Suprapubic skin (tissue), 4 donors: ENCODE results near the gene RASD2. TPM values are rescaled to one million over a fixed set of nuclear protein-coding genes. Genes with fewer than 3 reads are reported as not detected.

Experiments
- DNase-seq, 2 donors: peaks; one replicate each; pipeline ENCODE4 v3.0.0-alpha.2; 2019; ENCODE audit warnings: low spot score in 2 of 2
- H3K27ac ChIP-seq: fragments of 200-600 bp; sonication (generic); one replicate; pipeline ENCODE4 v1.5.1; 2019
- H3K27me3 ChIP-seq: fragments of 200-600 bp; sonication (generic); one replicate; pipeline ENCODE4 v1.5.1; 2019
- H3K36me3 ChIP-seq: fragments of 200-600 bp; sonication (generic); one replicate; pipeline ENCODE4 v1.5.1; 2019
- H3K4me1 ChIP-seq: fragments of 200-600 bp; sonication (generic); one replicate; pipeline ENCODE4 v1.5.1; 2019
- H3K4me3 ChIP-seq: fragments of 200-600 bp; sonication (generic); one replicate; pipeline ENCODE4 v1.5.1; 2019; ENCODE audit warnings: mild to moderate bottlenecking
- H3K9me3 ChIP-seq: fragments of 200-600 bp; sonication (generic); one replicate; pipeline ENCODE4 v1.5.1; 2019
- CTCF ChIP-seq, 2 donors: fragments of 200-600 bp in 1 of 2; fragments of 450-650 bp in 1 of 2; sonication (generic) in 1 of 2; IDR thresholded peaks; one replicate each; pipeline ENCODE4 v1.5.1; 2016 to 2019; ENCODE audit warnings: antibody characterized with exemption in 2 of 2, mild to moderate bottlenecking in 1 of 2, moderate library complexity in 1 of 2
- EP300 ChIP-seq: sonication (generic); formaldehyde crosslinking; IDR thresholded peaks from one replicate; pipeline ENCODE4 v1.6.1; 2017; ENCODE audit warnings: antibody characterized with exemption
- POLR2A ChIP-seq, 2 donors: fragments of 450-650 bp; IDR thresholded peaks; one replicate each; pipeline ENCODE4 v1.6.1; 2017; ENCODE audit warnings: antibody characterized with exemption in 2 of 2, mild to moderate bottlenecking in 2 of 2, moderate library complexity in 2 of 2
- POLR2AphosphoS5 ChIP-seq, 3 donors: sonication (generic); formaldehyde crosslinking; IDR thresholded peaks; one replicate each; pipeline ENCODE4 v1.6.1; 2017; ENCODE audit warnings: antibody characterized with exemption in 3 of 3
- WGBS: methylation state at CpG from one replicate; pipeline ENCODE4 v1.1.5; 2018; 5-methylcytosine and 5-hydroxymethylcytosine counted together
- total RNA-seq, 4 donors: library from RNA; depleted of rRNA; stranded (reverse); fragments of >200 nt; gene quantifications; one replicate each; pipeline ENCODE4 v1.1.0, GENCODE V29; 2016

RASD2 gene
- total RNA-seq, 4 donors from 2014 or later: 0.89 to 1.7 (median 1.2) TPM

DNA sequence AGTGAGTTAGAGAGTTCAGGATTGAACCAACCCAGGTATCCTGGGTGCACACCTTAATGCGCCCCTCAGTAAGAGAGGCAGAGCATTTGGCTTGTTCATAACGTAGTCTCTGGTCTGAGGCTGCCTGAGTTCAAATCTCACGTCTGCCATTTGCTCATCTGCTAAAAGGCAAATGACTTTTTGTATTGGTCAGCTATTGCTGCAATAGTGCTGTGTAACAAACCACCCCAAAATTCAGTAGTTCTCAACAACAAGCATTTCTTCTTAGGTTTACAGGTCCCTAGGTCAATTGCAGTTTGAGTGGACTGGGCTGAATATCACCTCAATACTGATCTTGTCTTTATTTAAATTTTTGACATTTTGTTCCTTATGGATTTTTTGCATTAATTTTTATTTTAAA is 18.1 kb downstream of the RASD2 start:
- no peaks in the 10 kb centered on the region for H3K4me1 ChIP-seq
- WGBS: 78% methylated on average over 3 of the region's 3 CpGs
- H3K27me3 ChIP-seq: peaks cover 8% of the 10 kb centered on the region
- no peak overlapping the region for H3K27ac ChIP-seq
- no peak overlapping the region for H3K4me3 ChIP-seq
- no peaks in the 10 kb centered on the region for H3K9me3 ChIP-seq
- no peaks in the 10 kb centered on the region for H3K36me3 ChIP-seq
- no peak for DNase-seq
- TF ChIP-seq POLR2A (IDR thresholded peaks at IDR 0.05) (no peak), POLR2AphosphoS5 (IDR thresholded peaks at IDR 0.05) (no peak), CTCF (IDR thresholded peaks at IDR 0.05) (no peak), EP300 (no peak)

GRCh38 chr22:35559354-35560005 is 18.8 kb downstream of the RASD2 start:
- Histone ChIP-seq H3K36me3 (no peaks in the 10 kb centered on the region), H3K4me1 (peaks cover 1% of the 10 kb centered on the region), H3K4me3 (no peak overlapping the region), H3K27ac (no peak overlapping the region), H3K9me3 (no peaks in the 10 kb centered on the region), H3K27me3 (peaks cover 5% of the 10 kb centered on the region)
- TF ChIP-seq POLR2A (IDR thresholded peaks at IDR 0.05) (no peak), POLR2AphosphoS5 (IDR thresholded peaks at IDR 0.05) (no peak)
- no peak for DNase-seq
- WGBS: 67% methylated on average over 2 of the region's 2 CpGs

DNA sequence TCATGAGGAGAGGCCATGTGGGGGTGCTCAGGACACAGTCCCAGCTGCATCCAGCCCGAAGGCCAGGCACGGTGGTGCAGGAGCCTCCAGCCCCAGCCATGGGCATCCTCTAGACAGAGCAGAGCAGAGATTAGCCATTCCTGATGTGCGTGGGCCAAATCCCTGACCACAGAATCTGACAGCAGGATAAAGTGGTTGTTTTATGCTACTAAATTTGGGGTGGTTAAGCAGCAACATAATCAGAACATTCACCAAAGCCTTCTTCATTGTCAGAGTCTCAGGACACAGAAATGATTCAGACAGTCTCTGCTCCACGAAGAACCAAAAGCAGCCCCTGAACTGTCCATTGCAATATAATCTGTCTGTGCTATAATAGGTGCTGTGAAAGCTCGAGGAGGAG is 19.7 kb downstream of the RASD2 start:
- Histone ChIP-seq H3K4me1 (peaks cover 10% of the 10 kb centered on the region), H3K4me3 (no peak overlapping the region), H3K27me3 (peaks cover 3% of the 10 kb centered on the region), H3K9me3 (no peaks in the 10 kb centered on the region), H3K27ac (no peak overlapping the region), H3K36me3 (no peaks in the 10 kb centered on the region)
- no peak for TF ChIP-seq POLR2A (IDR thresholded peaks at IDR 0.05)
- 75% methylated on average over 5 of the region's 5 CpGs for WGBS
- DNase-seq: no peak

DNA sequence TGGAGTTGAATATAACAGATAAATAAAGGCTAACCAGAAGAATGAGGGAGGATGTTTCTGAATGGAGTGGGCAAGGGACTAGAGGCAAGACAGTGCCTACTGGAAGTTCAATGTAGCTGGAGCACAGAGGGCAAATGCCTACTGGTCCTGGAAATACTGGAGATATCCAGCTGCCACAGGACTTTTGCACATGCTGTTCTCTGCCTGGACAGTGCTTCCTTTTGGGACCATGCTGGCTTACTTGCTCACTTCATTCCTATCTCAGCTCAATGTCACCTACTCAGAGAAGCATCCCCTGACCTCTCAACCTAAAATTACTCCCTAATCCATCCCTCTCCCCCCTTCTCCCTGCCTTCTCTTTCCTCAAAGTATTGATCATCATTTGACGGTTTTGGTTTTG is 20.2 kb downstream of the RASD2 start:
- peaks cover 3% of the 10 kb centered on the region for H3K27me3 ChIP-seq
- H3K9me3 ChIP-seq: no peaks in the 10 kb centered on the region
- no peak overlapping the region for H3K4me3 ChIP-seq
- DNase-seq: no peak
- no peak for TF ChIP-seq EP300
- no peak for TF ChIP-seq CTCF (IDR thresholded peaks at IDR 0.05)
- no peak for TF ChIP-seq POLR2A (IDR thresholded peaks at IDR 0.05)
- TF ChIP-seq POLR2AphosphoS5 (IDR thresholded peaks at IDR 0.05): no peak
- H3K4me1 ChIP-seq: peaks cover 14% of the 10 kb centered on the region
- no peaks in the 10 kb centered on the region for H3K36me3 ChIP-seq
- H3K27ac ChIP-seq: no peak overlapping the region
- 83% methylated on average over 1 of the region's 1 CpG for WGBS

DNA sequence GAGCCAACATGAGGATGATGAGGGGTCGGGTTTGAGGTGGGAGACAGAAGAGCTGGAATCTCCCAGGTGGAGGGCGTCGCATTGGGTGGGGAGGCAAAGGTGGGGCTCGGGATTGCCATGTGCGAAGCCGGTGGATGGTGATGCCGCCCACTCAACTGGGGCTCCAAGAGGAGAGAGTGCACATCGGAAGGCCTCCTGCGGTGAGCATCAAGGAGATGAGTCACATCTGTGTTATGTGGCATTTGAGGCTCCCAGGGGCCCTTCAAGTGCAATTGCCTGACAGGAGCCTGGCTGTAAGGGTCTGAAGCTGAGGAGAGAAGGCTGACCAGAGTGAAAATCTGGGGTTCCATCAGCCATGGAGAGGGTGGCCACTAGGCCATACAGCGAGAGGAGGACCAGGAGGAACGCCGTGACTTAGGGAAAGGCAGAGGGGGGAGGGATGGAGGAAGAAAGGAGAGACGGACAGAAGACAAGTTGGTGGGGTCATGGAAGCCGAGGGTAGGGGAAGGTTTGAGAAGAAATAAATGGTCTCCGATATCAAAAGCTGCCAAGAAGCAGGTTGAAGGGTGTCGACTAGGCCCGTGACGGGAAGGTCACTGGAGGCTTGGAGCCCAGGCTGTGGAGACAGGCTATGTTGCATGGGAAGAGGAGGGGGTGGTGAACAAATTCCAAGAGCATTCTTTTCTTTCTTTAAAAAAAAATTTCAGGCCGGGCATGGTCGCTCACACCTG is 21.3 kb downstream of the RASD2 start:
- Histone ChIP-seq H3K36me3 (no peaks in the 10 kb centered on the region), H3K9me3 (no peaks in the 10 kb centered on the region), H3K27ac (no peak overlapping the region), H3K4me3 (no peak overlapping the region), H3K27me3 (peaks cover 3% of the 10 kb centered on the region), H3K4me1 (peaks cover 14% of the 10 kb centered on the region)
- TF ChIP-seq CTCF (IDR thresholded peaks at IDR 0.05): no peak
- no peak for TF ChIP-seq EP300
- no peak for TF ChIP-seq POLR2AphosphoS5 (IDR thresholded peaks at IDR 0.05)
- TF ChIP-seq POLR2A (IDR thresholded peaks at IDR 0.05): no peak
- WGBS: 90% methylated on average over 20 of the region's 20 CpGs
- no peak for DNase-seq

DNA sequence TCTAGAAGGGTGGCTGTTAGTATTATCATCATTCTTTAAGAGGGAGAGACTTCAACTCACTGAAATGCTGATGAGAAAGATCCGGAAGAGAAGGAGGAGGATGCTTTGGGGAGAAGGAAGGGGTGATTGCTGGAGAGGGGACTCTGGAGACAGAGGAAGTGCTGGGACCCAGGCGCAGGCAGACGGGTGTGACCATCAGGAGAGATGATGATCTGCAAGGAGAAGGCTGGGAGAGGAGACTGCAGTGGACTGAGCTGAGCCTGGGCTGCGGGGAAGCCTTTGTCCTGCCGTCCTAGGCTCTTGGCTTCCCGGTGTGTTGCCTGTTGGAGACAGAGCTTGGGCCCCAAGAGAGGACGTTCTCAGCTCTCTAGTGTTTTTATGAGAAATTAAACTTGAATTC is 22.6 kb downstream of the RASD2 start:
- no peak overlapping the region for H3K4me3 ChIP-seq
- H3K27ac ChIP-seq: no peak overlapping the region
- no peaks in the 10 kb centered on the region for H3K36me3 ChIP-seq
- WGBS: 86% methylated on average over 7 of the region's 7 CpGs
- peaks cover 3% of the 10 kb centered on the region for H3K27me3 ChIP-seq
- TF ChIP-seq EP300 (no peak), POLR2AphosphoS5 (IDR thresholded peaks at IDR 0.05) (no peak), CTCF (IDR thresholded peaks at IDR 0.05) (no peak), POLR2A (IDR thresholded peaks at IDR 0.05) (no peak)
- peaks cover 14% of the 10 kb centered on the region for H3K4me1 ChIP-seq
- H3K9me3 ChIP-seq: no peaks in the 10 kb centered on the region
- DNase-seq: no peak
